Smooth muscle cell of the brain vasculature (primary cell): ENCODE measurements around the gene FGF19.

Experiments
- DNase-seq: peaks from one replicate; pipeline ENCODE4 v3.0.0-alpha.2; 2012; ENCODE audit warnings: low read depth, low spot score

FGF19 gene

DNA sequence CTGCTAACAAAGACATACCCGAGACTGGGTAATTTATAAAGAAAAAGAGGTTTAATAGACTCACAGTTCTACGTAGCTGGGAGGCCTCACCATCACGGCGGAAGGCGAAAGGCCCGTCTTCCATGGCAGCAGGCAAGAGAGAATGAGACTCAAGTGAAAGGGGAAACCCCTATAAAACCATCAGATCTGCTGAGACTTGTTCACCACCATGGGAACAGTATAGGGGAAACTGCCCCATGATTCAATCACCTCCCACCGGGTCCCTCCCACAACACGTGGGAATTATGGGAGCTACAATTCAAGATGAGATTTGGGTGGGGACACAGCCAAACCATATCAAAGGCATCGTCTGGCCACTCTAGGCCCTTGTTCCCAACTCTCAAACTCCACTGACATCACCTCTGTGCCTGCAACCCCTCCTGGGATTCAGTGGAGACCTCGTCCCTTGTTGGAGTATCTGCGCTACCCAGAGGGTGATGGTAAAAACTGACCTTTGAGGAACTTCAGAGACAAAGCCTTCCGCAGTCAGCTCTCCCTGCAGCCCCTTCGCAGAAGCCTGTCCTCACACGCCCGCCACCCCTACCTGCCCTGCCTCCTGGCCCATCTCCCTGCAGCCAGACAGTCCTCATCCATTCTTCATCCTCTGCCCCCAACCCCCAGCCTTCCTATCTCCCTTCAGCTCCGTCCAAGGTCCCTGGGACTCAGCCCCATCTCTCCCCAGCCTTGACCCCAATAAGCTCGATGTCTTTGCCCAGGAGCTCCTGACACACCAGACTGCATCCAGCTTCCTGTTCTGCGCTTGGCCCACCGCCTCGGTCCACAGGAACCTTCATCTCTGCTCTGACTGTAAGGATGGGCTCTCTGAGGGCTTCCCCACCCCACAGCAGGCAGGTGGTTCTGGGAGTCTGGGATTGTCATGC is 47.0 kb downstream of the FGF19 start:
- no peak for DNase-seq

DNA sequence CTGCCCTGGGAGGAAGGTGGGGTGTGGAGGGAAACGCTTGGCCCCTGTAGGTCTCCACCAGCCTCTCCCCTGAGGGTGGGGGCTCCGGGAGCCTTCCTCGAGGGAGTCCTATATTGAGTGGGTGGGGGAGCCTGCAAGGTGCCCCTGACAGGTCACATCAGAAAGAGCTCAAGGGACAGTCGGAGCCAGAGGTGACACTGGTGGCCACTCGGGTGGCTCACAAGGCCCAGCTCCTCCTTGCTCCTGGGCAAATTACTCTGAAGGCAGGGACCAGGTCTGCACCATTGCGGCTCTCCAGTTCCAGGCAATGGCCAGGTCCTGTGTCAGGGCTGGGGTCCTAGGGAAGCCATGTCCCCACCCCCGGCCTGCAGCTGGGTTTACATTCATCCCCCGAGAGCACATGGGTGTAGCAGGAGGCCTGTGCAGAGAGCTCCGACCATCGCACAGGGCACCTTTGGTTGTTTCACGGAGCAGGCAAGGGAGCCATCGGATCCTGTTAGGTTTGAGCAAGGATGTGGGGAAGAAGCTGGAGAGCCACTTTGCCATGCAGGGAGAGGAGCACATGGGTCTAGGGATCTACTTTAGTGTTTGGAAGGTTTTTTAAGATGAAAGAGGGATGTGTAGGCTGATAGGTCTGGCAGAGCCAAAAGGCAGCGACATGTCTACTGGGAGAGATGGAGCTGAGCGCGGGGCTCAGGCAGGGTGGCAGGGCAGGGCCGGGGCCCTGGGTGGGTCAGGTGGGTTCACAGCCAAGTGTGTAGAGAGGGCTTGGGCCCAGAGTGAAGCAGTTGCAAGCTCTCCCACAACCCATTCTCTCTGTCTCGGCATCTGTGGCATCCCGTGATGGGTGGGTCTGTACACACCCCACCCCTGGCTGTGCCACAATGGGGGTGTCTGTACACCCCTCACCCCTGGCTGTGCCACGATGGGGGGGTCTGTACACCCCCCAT is 48.1 kb downstream of the FGF19 start:
- DNase-seq, result no peak

DNA sequence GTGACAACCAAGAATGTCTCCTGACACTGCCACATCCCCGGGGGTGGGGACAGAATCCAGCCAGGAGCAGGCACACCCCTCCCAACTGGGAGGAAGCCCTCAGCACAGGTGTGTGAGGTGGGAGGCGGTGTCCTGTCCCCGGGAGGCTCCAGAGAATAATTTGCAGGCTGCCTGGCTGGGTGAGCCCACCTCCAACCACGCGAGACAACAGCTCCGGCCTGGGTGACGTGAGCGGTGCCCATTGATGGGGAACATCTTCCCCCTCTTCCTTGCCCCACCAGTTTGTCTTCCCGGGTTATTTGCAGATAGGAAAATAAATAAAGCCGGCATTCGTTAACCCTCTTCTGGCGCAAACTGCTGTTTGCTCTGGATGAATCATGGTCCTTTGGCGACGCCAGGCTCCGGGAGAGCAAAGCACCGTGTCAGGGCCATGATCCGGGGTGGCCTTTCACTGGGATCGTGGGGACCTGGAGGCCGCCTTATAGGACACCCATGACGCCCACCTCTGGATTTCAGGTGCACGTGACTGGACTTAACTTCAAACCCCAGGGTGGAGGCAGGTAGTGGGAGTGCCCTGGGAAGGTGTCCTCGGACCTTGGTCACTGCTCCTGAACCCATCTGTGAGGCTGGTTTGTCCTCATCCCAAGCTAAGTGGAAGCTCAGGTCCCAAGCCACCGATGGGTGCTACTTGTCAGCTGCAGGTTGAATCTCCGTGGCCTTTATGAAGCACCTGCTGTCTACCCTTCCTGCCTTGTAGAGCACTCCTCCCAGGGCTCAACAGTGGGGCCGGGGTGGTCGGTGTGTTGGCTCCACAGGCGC is 49.0 kb downstream of the FGF19 start:
- DNase-seq, result no peak

DNA sequence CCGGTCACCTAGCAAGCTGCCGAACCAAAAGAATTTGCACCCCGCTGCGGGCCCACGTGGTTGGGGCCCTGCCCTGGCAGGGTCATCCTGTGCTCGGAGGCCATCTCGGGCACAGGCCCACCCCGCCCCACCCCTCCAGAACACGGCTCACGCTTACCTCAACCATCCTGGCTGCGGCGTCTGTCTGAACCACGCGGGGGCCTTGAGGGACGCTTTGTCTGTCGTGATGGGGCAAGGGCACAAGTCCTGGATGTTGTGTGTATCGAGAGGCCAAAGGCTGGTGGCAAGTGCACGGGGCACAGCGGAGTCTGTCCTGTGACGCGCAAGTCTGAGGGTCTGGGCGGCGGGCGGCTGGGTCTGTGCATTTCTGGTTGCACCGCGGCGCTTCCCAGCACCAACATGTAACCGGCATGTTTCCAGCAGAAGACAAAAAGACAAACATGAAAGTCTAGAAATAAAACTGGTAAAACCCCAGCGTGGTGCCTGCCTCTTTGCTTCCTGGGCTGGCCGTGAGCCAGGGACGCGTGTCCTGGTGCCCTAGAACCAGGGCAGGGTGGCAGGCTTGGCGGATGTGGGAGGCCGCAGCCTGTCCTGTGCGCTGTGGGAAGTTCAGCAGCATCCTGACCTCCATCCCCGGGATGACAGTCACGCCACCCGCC is 49.7 kb downstream of the FGF19 start:
- no peak for DNase-seq

DNA sequence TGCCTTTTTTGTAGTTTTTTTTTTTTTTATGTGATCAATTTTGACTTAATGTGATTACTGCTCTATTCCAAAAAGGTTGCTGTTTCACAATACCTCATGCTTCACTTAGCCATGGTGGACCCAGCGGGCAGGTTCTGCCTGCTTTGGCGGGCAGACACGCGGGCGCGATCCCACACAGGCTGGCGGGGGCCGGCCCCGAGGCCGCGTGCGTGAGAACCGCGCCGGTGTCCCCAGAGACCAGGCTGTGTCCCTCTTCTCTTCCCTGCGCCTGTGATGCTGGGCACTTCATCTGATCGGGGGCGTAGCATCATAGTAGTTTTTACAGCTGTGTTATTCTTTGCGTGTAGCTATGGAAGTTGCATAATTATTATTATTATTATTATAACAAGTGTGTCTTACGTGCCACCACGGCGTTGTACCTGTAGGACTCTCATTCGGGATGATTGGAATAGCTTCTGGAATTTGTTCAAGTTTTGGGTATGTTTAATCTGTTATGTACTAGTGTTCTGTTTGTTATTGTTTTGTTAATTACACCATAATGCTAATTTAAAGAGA is 50.3 kb downstream of the FGF19 start:
- no peak for DNase-seq

DNA sequence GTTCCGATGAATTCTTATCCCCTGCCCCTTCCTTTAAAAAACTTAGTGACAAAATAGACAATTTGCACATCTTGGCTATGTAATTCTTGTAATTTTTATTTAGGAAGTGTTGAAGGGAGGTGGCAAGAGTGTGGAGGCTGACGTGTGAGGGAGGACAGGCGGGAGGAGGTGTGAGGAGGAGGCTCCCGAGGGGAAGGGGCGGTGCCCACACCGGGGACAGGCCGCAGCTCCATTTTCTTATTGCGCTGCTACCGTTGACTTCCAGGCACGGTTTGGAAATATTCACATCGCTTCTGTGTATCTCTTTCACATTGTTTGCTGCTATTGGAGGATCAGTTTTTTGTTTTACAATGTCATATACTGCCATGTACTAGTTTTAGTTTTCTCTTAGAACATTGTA is 50.8 kb downstream of the FGF19 start:
- DNase-seq, result no peak

DNA sequence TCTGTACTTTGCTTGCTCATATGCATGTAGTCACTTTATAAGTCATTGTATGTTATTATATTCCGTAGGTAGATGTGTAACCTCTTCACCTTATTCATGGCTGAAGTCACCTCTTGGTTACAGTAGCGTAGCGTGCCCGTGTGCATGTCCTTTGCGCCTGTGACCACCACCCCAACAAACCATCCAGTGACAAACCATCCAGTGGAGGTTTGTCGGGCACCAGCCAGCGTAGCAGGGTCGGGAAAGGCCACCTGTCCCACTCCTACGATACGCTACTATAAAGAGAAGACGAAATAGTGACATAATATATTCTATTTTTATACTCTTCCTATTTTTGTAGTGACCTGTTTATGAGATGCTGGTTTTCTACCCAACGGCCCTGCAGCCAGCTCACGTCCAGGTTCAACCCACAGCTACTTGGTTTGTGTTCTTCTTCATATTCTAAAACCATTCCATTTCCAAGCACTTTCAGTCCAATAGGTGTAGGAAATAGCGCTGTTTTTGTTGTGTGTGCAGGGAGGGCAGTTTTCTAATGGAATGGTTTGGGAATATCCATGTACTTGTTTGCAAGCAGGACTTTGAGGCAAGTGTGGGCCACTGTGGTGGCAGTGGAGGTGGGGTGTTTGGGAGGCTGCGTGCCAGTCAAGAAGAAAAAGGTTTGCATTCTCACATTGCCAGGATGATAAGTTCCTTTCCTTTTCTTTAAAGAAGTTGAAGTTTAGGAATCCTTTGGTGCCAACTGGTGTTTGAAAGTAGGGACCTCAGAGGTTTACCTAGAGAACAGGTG is 51.8 kb downstream of the FGF19 start:
- no peak for DNase-seq

DNA sequence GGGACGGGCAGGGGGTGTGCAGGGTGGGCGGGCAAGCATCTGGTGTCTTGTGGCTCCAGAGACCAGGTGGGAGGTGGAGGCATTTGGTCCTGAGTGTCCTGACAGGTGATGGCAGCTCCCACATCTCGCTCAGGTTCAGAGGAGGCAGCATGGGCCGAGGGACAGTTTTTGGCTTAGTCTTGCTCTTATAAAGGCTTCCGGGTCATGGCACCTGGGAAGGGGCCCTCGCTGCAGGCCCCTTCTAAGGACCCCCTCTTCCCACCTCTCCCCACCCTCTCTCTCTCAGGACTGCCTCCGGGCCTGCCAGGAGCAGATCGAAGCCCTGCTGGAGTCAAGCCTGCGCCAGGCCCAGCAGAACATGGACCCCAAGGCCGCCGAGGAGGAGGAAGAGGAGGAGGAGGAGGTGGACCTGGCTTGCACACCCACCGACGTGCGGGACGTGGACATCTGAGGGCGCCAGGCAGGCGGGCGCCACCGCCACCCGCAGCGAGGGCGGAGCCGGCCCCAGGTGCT is 52.9 kb downstream of the FGF19 start:
- no peak for DNase-seq

DNA sequence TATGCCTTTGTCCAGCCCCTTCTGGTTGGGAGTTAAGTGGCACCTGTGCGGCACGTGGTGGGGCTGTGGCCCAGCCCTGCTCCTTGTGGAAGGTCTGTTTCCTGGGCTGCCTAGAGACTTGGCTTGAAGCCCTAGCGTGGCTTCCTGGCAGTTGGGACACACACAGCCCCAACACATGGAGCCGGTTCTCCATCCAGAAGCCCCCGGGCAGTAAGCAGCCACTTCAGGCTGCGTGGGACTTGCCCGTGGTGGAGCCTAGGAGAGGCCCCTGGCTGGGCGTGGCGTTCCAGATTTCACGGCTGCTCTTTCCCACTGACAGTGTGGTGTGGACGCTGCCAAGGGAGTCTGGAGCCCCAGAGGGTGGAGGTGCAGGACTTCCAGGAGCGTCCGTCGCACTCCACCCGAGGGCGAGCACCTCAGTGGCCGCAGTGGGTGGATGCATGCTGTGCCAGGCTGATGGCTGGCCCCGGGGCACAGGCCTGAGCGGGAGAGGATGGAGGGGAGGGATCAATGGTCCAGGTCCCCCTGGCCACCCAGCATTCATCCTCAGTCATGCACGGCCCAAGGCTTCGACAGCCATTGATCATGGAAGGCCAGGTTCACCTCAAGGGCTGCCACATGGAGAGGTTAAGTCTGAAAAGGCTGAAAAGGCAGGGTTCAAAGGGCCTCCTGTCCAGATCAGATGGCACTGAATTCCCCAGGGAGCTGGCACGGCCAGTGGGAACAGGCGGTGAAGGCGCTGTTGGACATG is 53.6 kb downstream of the FGF19 start:
- DNase-seq, result no peak

DNA sequence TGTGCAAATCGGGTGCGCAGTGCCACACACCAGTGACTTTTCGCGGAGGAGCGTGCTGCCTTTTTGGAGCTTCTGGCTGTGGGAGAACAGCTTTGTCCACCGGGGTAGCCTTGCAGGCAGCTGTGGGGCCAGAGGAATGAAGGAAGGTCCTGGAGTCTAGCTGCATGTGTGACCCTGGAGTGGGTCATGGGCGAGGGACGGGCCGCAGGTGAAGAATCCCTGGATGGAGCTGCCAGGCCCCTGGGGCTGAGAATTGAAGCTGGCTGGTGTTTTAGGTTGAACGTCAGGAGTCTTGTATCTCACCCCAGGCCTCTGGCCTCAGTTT is 54.3 kb downstream of the FGF19 start:
- DNase-seq, result no peak

DNA sequence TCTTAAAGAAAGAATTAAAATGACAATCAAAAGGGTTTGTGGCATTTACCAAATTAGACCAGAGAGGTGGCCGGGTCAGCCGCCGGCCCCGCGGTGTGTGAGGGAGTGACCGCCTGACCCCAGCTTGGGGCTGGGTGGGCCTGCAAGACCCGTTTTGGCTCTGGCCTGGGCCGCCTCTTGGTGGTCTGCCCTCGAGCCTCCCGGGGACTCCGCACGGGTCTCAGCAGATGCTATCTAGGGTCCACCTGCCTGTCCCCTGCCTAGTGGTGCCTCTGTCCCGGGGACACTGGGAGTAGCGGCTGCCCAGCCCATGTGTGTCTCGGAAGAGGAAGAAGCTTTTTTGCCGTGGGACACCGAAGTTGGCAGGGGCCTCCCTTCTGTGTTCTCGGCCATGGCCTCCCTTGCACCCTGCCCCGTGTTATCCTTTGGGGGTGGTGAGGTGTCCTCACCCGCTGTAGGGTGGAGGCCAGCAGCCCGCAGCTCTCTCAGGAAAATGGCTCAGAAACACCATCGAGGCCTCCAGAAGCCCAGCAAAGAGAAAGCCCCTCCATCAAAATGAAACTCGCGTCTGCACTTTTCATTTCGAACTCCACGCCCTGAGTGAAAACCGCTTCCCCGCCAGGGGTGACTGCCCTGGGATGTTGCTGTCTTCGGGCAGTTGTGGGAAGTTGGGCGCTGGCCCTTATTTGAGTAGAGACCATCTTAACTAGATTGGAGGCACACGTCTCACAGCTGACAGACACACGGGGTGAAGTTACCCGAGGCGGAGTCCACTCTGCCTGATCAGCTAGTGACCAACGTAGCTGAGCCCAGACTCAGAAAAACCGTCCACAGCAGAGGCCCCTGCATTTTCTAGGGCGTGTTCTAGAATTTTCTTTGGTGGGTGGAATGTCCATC is 54.9 kb downstream of the FGF19 start:
- DNase-seq, result no peak
